Measurements from ENCODE around the gene ADAM8.
"Not testable (repeated sequence)": the region's sequence is repeated elsewhere in the genome, so short reads cannot be mapped to it uniquely, and the experiment has no call there.

The ADAM8 gene

GRCh38 chr10:133266056-133266795, 10.4 kb downstream of the ADAM8 start:
- no peak for DNase-seq

DNA sequence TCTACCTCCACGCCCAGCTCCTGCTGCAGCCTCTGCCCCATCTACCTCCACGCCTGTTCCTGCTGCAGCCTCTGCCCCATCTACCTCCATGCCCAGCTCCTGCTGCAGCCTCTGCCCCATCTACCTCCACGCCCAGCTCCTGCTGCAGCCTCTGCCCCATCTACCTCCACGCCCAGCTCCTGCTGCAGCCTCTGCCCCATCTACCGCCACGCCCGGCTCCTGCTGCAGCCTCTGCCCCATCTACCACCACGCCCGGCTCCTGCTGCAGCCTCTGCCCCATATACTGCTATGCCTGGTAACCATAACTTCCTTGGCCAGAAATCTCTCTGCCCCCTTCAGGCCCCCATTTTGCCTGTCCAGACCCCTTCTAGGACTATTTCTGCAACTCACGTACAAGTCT, 11.6 kb downstream of the ADAM8 start:
- DNase-seq = not testable (repeated sequence)

DNA sequence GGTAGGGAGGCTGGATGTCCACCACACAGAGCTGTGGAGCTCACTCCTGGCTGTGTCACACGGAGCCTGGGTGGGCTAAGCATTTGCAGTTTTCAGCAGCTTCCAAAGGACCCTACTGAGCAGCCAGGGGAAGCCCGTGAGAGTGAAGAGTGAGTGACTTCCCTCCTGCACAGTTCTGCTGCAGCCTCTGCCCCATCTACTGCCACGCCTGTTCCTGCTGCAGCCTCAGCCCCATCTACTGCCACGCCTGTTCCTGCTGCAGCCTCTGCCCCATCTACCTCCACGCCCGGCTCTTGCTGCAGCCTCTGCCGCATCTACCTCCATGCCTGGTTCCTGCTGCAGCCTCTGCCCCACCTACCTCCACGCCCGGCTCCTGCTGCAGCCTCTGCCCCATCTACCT, 12.2 kb downstream of the ADAM8 start:
- no peak for DNase-seq

DNA sequence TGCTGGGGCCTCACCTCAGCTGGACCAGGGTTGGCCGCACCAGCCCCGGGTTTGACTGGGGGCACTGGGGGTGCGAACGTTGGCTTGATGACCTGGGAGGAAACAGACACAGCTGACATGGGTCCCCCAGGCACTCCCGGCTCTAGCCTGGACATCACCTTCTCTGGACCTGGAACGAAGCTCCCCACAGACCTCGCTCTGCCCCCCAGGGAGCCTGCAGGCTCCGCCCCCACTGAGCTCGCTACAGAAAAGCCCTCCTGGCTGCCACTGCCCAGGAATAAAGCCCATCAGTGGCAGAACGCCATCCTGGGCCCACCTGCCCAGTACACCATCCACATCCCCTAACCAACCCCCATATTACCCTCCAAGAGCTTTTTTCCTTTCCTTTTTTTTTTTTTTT, 13.0 kb downstream of the ADAM8 start:
- no peak for DNase-seq

DNA sequence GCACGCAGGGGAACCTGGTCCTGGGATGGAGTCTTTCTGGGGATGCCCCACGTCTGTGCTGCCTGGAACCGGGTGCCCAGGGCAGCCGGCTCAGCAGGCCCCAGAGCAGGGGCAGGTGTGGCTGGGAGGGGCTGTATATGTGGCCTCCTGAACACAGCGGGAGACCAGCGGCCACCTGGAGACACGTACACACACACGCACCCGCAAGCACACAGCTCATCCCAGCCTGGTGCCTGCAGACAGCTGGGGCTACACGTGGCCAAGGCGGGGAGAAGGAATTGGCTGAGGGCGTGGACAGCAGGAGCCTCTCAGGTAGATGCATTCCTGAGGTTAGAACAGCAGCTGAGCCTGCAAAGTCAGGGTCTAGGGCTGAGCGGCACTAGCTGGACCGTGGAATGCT, 14.0 kb downstream of the ADAM8 start:
- peak; percentile 88 for DNase-seq

DNA sequence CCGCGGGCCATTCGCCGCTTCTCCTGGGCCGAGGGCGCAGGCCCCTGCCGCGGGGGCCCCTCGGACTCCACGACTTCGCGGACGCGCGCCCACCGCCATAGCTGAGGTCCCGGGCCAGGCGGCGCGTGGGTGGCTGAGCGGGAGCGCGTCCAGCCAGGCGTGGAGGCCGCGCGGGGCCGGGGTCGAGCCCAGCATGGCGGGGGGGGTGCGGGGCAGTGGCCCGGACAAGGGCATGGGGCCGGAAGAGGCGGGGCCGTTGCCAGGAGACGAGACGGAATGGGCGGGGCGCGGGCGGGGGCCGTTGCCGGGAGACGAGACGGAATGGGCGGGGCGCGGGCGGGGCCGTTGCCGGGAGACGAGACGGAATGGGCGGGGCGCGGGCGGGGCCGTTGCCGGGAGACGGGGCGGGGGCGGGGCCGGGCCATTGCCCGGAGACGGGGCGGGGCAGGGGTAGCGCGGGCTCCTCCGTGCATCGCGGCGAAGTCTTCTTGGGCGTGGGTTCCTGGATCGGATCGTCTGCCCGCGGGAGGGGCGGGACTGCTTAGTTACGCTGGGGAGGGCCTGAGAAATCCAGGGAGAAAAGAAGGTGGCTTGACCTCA, 14.8 kb downstream of the ADAM8 start:
- DNase-seq = peak; percentile 79

DNA sequence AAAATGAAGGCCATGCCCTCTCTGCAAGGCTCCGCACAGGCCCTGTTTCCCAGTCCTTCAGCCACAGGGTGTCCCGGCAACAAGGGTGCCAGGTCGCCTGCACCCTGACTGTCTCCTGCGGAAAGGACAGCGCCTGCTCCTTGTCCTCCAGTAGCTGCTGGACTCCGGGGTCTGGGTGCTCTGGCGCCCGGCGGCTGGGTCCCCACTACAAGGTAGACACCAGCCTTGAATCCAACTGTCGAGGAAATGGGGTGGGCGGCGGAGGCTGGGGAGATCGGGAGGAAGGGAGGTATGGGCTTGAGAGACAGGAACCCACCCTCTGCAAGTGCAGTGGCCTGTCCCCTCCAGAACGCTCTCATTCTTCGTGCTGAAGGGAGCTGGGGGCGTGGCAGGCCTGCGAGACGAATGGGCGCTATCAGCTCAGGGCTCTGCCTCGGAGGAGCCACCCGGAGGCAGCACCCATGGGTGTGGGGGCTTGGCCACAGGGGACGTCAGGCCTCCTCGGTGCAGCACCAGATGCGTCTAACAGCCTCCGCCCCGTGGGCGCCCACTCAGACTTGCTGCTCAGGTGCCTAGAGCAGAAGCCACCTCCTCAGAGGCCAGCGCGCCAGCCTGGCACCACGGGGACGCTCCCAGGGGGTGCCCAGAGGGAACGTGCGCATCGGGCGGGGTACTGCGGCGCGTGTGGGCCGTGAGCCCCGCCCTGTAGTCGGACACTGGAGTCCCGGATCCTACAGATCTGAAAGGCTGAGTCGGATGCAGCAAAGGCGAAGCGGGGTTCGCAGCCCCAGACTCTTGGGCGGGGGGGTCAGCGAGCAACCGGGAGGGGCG, 15.6 kb downstream of the ADAM8 start:
- peak; percentile 21 for DNase-seq

DNA sequence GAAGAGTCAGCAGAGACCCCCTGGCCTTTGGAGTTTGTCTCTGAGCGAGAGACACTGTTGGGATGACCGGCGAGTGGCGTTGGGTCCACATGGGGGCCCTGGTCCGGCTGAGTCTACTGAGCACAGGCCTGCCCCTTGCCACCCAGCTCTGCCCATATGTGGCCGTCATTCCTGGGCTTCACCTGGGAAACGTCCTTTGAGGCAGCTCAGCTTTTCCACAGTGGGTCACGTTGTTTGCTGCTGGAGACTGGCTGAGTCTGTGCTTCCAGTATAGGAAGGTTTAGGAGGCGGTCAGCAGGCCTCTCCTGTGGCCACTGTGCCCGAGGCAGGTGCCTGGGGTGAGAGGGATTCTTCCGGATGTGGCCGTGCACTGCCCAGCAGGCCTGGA, 17.1 kb downstream of the ADAM8 start:
- no peak for DNase-seq

GRCh38 chr10:133258818-133259601, 17.7 kb downstream of the ADAM8 start:
- DNase-seq = no peak

DNA sequence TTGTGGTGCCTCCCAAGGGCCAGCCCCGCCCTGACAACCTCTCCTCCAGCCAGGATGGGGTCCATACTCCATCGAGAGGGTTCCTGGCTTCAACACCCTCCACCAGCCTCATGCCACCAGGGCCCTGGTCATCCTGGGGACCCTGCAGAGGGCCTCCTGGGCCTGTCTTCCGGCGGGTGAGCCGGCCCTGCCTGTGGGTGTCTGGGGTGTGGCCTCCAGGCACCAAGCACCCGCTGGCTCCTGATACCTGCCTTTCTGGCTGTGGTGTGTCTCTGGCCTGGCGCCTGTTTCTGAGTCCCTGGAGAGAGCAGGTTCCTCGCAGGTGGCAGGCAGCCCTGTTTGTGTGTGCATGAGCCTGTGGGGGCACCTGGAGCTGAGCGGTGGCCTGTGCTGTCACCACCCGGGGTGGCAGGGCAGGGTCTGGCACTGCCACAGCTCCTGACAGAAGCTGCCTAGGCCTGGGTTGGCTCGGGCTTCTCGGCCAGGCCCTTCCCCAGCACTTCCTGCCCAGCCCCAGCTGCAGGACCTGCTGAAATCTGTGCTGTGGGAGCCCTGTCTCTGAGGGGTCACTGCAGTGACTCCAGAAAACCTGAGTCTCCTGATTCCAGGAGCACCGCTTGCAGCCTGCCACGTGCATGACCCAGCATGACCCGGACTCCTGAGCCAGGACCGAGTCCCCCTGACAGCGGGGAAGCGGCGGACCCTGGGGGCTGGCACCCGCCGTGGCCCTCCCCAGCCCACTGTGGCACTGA, 18.4 kb downstream of the ADAM8 start:
- no peak for DNase-seq

GRCh38 chr10:133257489-133258065, 19.1 kb downstream of the ADAM8 start:
- DNase-seq = no peak

DNA sequence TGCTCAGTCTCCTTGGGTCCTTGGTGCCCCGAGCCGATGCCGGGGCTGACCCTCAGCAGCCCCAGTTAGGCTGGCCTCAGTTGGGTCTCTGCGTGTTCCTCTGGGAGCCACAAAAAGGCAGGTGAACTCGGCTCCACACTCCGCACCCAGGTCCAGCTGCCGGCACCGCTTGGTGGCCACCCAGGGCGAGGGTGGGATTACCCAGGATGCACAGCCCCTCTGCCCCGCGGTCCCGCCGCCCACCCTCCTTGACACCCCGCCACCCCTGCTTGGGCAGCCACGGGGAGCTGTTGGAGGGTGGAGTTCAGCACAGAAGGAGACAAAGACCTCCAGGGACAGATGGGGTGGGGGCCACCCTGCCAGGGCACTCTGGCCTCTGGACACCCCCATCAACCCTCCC, 21.3 kb downstream of the ADAM8 start:
- no peak for DNase-seq

DNA sequence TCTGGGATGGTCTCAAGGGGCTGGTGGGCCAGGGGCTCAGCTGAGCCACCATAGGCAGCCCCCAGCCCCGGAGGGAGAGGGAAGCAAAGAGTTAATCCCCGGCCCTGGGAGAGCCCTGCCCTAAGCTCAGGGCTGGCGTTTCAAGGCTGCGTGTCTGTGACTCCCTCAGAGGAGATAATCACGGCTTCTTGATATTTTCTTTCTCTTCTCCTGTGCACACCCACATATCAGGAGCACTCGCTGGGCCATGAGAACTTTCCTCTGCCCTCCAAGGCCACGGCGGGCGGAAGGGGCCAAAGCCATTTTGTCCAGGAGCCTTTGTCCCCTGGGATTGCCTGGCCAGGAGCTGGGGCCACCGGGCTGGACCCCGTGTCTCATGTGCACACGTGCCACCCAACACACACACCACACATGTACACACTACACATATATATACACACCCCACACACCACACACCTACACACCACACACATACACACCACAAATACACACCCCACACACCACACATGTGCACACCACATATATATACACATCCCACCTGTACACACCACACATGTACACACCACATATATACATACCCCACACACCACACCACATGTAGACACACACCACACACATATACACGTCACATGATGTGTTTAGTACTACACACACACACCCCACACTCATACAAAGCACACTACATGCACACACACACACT, 22.1 kb downstream of the ADAM8 start:
- no peak for DNase-seq

DNA sequence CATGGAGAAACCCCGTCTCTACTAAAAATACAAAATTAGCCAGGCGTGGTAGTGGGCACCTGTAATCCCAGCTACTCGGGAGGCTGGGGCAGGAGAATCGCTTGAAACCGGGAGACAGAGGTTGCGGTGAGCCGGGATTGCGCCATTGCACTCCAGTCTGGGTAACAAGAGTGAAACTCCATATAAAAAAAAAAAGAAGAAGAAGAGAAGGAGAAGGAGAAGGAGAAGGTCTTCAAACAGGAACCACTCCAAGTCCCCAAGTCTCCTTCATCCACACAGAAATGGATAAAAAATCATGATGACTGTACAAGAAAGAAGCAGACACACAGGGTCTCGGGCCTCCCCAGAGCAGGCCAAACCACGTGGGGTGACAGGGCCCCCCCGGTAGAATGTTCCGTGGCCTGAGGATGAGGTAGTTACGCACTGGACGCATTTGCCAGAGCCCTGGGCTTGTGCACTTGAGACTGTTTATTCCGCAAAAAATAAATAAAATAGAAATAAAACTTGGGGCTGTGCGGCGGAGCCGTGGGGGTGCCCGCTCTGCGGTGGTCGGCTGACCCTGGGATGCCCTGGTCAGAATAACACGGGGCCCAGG, 23.2 kb downstream of the ADAM8 start:
- DNase-seq = no peak

DNA sequence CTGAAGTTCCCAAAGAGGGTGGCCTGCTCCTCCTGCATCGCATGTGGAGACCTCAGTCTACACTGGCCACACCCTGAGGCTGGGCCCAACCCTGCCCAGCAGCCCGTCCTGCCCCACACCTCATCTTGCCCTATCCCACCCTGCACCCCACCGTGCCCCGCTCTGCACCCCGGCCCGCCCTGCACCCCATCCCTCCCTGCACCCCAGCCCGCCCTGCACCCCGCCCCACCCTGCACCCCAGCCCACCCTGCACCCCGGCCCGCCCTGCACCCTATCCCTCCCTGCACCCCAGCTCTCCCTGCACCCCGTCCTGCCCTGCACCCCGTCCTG, 24.5 kb downstream of the ADAM8 start:
- DNase-seq = no peak

DNA sequence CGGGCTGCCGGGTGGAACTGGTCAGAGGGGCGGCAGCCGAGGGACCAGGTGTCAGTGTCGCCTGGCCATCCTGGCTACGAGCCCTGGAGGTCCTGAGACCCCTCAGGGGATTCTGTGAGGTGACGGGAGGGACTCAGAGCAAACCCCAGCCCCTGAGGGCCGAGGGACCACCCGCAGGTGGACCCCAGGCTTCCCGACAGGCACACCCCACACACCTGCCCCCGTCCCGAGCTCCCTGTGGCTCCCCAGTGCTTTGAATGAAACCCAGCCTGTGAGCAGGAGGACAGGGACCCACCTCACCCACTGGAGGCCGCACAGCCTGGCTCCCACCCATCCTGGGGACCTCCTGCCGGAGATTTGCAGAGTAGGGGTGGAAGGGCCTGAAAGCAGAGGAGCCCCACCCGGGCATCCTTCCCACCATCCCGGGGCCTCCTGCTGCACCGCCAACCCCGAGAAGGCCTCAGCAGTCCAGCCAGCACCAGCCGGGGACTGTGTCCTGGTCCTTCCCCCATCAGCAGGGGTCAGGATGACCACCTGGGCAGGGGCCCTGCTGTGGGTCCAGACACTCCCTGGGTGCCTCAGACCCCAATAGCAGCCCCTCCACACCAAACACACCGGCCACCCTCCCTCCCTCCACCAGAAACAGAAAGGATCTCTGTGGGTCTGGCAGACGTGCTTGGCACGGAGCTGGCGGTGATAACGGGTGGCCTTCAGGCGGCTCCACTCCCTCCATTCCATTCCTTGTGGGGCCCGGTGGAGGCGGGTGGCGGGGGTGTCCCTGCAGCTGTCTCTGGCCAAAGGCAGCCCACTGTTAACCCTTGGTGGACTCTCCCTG, 25.1 kb downstream of the ADAM8 start:
- no peak for DNase-seq

DNA sequence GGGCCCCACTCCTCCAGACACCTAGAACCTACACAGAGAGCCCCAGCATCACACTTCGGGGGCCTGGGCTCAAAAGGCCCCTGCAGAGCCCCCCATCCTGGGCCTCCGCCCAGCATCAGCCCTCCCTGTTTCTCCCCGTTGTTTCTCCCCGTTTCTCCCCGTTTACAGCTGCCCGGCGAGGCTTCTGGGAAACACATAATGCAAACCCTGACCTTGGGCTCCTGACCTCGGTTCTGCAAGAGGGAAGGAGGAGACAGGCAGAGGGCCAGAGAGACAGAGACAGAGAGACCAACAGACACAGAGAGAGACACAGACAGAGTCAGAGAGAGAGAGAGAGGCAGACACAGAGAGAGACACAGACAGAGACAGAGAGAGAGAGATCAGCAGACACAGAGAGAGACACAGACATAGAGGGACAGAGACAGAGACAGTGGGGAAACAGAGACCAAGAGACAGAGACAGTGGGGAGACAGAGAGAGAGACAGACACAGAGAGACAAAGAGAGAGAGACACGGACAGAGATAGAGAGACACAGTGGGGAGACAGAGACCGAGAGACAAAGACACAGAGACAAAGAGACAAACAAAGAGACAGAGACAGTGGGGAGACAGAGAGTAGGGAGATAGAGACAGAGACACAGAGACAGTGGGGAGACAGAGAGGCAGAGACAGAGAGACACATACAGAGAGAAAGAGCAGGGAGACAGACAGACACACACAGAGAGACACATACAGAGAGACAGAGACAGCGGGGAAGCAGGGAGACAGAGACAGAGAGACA, 26.5 kb downstream of the ADAM8 start:
- DNase-seq = no peak

DNA sequence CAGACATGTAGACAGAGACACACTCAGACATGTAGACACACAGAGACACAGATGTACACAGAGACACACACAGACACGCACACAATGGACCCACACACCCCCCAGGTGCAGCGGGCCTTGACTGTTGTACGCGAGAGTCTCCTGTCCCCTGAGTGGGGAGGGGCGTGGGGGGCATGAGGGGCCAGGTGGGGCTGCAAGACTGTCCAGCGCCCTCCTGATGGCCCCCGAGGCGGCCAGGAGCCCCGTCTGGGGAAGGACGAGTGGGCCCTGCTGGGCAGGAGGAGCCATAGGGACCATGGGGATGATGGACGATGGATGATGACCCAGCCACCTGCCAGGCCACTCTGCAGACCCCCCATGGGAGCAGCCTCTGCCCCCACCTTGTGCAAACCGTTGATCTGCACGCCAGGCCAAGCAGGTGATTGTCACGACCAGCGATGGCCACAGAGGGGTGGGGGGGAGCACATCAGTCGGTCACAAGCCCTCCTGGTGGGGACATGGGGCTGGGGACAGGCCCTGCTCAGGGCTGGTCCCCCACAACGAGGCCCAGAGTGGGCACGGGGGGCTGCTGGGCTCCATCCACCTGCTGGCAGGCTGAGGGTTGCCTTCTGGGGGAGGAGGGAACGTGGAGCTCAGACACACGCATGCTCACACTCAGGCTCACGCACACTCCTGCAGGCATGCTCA, 27.4 kb downstream of the ADAM8 start:
- DNase-seq = no peak

DNA sequence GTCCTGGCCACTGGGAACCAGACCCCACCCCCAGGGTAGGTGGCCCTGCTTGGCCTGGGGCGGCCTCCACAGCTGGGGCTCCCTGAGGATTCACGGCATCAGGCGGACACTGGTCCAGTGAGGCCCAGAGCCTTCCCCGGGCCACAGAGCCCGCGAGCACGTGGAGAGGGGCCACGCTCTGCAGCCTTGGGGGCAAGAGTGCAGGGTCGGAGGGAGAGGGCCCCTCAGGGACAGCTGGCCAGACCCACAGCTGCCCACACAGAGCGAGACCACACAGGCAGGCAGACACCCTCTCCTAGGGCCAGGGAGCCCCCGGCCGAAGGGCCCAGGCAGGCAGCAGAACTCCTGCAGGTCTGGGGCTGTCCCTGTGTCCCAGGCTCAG, 28.3 kb downstream of the ADAM8 start:
- DNase-seq = no peak
